ENCODE data around the gene CEP112.

- TF ChIP-seq POLR2AphosphoS5 (IDR thresholded peaks at IDR 0.05; ENCODE audit: insufficient read depth in 1 of 2, low read depth in 1 of 2) (no peak), CTCF (IDR thresholded peaks at IDR 0.05) (no peak), POLR2A (IDR thresholded peaks at IDR 0.05) (no peak)
These were observed 437.3 kb downstream of the CEP112 start for GRCh38 chr17:65754630-65755029.

Data from vagina (tissue), 2 donors.